Mesodermal cell (in vitro differentiated cells): ENCODE results near the gene LRRN3.
"Not testable (repeated sequence)": the region's sequence is repeated elsewhere in the genome, so short reads cannot be mapped to it uniquely, and the experiment has no call there.

Experiments
- H3K27ac ChIP-seq: 2 replicates; pipeline ENCODE4 v1.7.0; 2013; ENCODE audit warnings: mild to moderate bottlenecking, low read depth, low read length, moderate library complexity; ENCODE audit not compliant: severe bottlenecking
- H3K36me3 ChIP-seq: 2 replicates; pipeline ENCODE4 v1.7.1; 2013; ENCODE audit warnings: mild to moderate bottlenecking, low read length, moderate library complexity; ENCODE audit not compliant: control insufficient read depth, insufficient read depth
- H3K4me1 ChIP-seq: one replicate; pipeline ENCODE4 v1.7.1; 2013; ENCODE audit warnings: mild to moderate bottlenecking, low read length; ENCODE audit not compliant: insufficient read depth, control insufficient read depth, poor library complexity, severe bottlenecking
- H3K4me3 ChIP-seq: 2 replicates; pipeline ENCODE4 v1.7.0; 2013; ENCODE audit warnings: low read length, control low read depth, mild to moderate bottlenecking; ENCODE audit not compliant: insufficient read depth, poor library complexity, severe bottlenecking; ENCODE audit errors: extremely low read depth
- H3K9me3 ChIP-seq: 2 replicates; pipeline ENCODE4 v1.7.1; 2013; ENCODE audit warnings: mild to moderate bottlenecking, low read length, moderate library complexity; ENCODE audit not compliant: control insufficient read depth
- WGBS, 2 experiments: methylation state at CpG; one replicate each; pipeline ENCODE4 v1.1.5; 2013; ENCODE audit warnings: missing lambda C conversion rate in 2 of 2; ENCODE audit not compliant: insufficient coverage in 2 of 2; 5-methylcytosine and 5-hydroxymethylcytosine counted together

LRRN3 gene

GRCh38 chr7:111057066-111057465 is 33.9 kb upstream of the LRRN3 start:
- Histone ChIP-seq H3K4me3 (no peak overlapping the region), H3K27ac (no peak overlapping the region), H3K36me3 (no peaks in the 10 kb centered on the region), H3K4me1 (no peaks in the 10 kb centered on the region), H3K9me3 (peaks cover 1% of the 10 kb centered on the region)
- 91% methylated on average over 3 of the region's 4 CpGs; no CpG with 5 or more reads in 1 of the 2 experiments for WGBS, 2 experiments

GRCh38 chr7:111059833-111060232 is 31.1 kb upstream of the LRRN3 start:
- Histone ChIP-seq H3K4me1 (no peaks in the 10 kb centered on the region), H3K4me3 (no peak overlapping the region), H3K9me3 (peaks cover 20% of the 10 kb centered on the region), H3K36me3 (no peaks in the 10 kb centered on the region), H3K27ac (no peak overlapping the region)

- Histone ChIP-seq H3K9me3 (peaks cover 20% of the 10 kb centered on the region), H3K36me3 (no peaks in the 10 kb centered on the region), H3K27ac (no peak overlapping the region), H3K4me1 (no peaks in the 10 kb centered on the region), H3K4me3 (no peak overlapping the region)
- WGBS, 2 experiments: 86 to 92% methylated on average over 1 of the region's 1 CpG
Measured at GRCh38 chr7:111063166-111063565, 27.8 kb upstream of the LRRN3 start.

- Histone ChIP-seq H3K4me1 (no peaks in the 10 kb centered on the region), H3K36me3 (no peaks in the 10 kb centered on the region), H3K27ac (no peak overlapping the region), H3K9me3 (peaks cover 17% of the 10 kb centered on the region), H3K4me3 (no peak overlapping the region)
- 79 to 94% methylated on average over 3 to 4 of the region's 4 CpGs for WGBS, 2 experiments
Measured at GRCh38 chr7:111067251-111067650, 23.7 kb upstream of the LRRN3 start.

GRCh38 chr7:111067682-111068081 is 23.2 kb upstream of the LRRN3 start:
- 100% methylated on average over 1 of the region's 2 CpGs; no CpG with 5 or more reads in 1 of the 2 experiments for WGBS, 2 experiments

GRCh38 chr7:111068618-111069017 is 22.3 kb upstream of the LRRN3 start:
- Histone ChIP-seq H3K4me3 (no peak overlapping the region), H3K27ac (no peak overlapping the region), H3K4me1 (no peaks in the 10 kb centered on the region), H3K36me3 (no peaks in the 10 kb centered on the region), H3K9me3 (peaks cover 11% of the 10 kb centered on the region)
- 100% methylated on average over 1 of the region's 2 CpGs; no CpG with 5 or more reads in 1 of the 2 experiments for WGBS, 2 experiments

More at GRCh38 chr7:111067682-111068081, 23.2 kb upstream of the LRRN3 start:
- Histone ChIP-seq H3K4me3 (no peak overlapping the region), H3K4me1 (no peaks in the 10 kb centered on the region), H3K27ac (no peak overlapping the region), H3K9me3 (peaks cover 13% of the 10 kb centered on the region), H3K36me3 (no peaks in the 10 kb centered on the region)

- Histone ChIP-seq H3K4me3 (no peak overlapping the region), H3K9me3 (no peaks in the 10 kb centered on the region), H3K27ac (no peak overlapping the region), H3K4me1 (peaks cover 6% of the 10 kb centered on the region), H3K36me3 (no peaks in the 10 kb centered on the region)
Measured at GRCh38 chr7:111071556-111071955, 19.4 kb upstream of the LRRN3 start.

- H3K4me3 ChIP-seq: not testable (repeated sequence)
Measured at GRCh38 chr7:111072658-111073057, 18.3 kb upstream of the LRRN3 start.

GRCh38 chr7:111074071-111074747 is 16.7 kb upstream of the LRRN3 start:
- H3K4me1 ChIP-seq: peaks cover 6% of the 10 kb centered on the region
- H3K36me3 ChIP-seq: no peaks in the 10 kb centered on the region
- no peak overlapping the region for H3K4me3 ChIP-seq
- H3K27ac ChIP-seq: no peak overlapping the region
- H3K9me3 ChIP-seq: no peaks in the 10 kb centered on the region
- WGBS, 2 experiments: 93 to 100% methylated on average over 1 to 2 of the region's 3 CpGs

More at GRCh38 chr7:111072658-111073057, 18.3 kb upstream of the LRRN3 start:
- not testable (repeated sequence) for H3K4me1 ChIP-seq, H3K27ac ChIP-seq, H3K9me3 ChIP-seq, H3K36me3 ChIP-seq
- 67 to 85% methylated on average over 5 to 7 of the region's 9 CpGs for WGBS, 2 experiments

GRCh38 chr7:111074748-111075146 is 16.2 kb upstream of the LRRN3 start:
- H3K36me3 ChIP-seq: no peaks in the 10 kb centered on the region
- H3K4me1 ChIP-seq: peaks cover 6% of the 10 kb centered on the region
- H3K4me3 ChIP-seq: no peak overlapping the region
- H3K27ac ChIP-seq: no peak overlapping the region
- 84 to 100% methylated on average over 2 to 3 of the region's 6 CpGs for WGBS, 2 experiments
- H3K9me3 ChIP-seq: no peaks in the 10 kb centered on the region

GRCh38 chr7:111075498-111075897 is 15.4 kb upstream of the LRRN3 start:
- H3K4me1 ChIP-seq: peaks cover 6% of the 10 kb centered on the region
- no peak overlapping the region for H3K27ac ChIP-seq
- H3K4me3 ChIP-seq: no peak overlapping the region
- 90 to 96% methylated on average over 2 to 3 of the region's 5 CpGs for WGBS, 2 experiments
- H3K36me3 ChIP-seq: no peaks in the 10 kb centered on the region
- H3K9me3 ChIP-seq: no peaks in the 10 kb centered on the region
